Globus pallidus (tissue), 1 donor: Measurements from ENCODE around the gene TTPAL.
"Not testable (repeated sequence)": the region's sequence is repeated elsewhere in the genome, so short reads cannot be mapped to it uniquely, and the experiment has no call there.

Source experiments
- DNase-seq: peaks from one replicate; pipeline ENCODE4 v3.0.0-alpha.2; 2015; ENCODE audit warnings: low spot score

The TTPAL gene

GRCh38 chr20:44468044-44468782 is 7.5 kb upstream of the TTPAL start:
- DNase-seq, result no peak

GRCh38 chr20:44470327-44470726 is 5.3 kb upstream of the TTPAL start:
- DNase-seq, result no peak

GRCh38 chr20:44471481-44471882 is 4.2 kb upstream of the TTPAL start:
- DNase-seq, result no peak

- DNase-seq, result not testable (repeated sequence)
Measured at GRCh38 chr20:44472283-44472682, 3.4 kb upstream of the TTPAL start.

- DNase-seq, result no peak
Measured at GRCh38 chr20:44475372-44475693, 341 bp upstream of the TTPAL start.

GRCh38 chr20:44477151-44477550 is 1.5 kb downstream of the TTPAL start:
- no peak for DNase-seq

- no peak for DNase-seq
Measured at GRCh38 chr20:44478206-44478605, 2.5 kb downstream of the TTPAL start.

GRCh38 chr20:44479643-44480042 is 4.0 kb downstream of the TTPAL start:
- DNase-seq, result no peak

- no peak for DNase-seq
Measured at GRCh38 chr20:44480097-44480496, 4.4 kb downstream of the TTPAL start.

GRCh38 chr20:44481719-44482416 is 6.2 kb downstream of the TTPAL start:
- DNase-seq, result no peak

GRCh38 chr20:44483112-44483511 is 7.4 kb downstream of the TTPAL start:
- no peak for DNase-seq

- no peak for DNase-seq
Measured at GRCh38 chr20:44485078-44485829, 9.6 kb downstream of the TTPAL start.

- no peak for DNase-seq
Measured at GRCh38 chr20:44485830-44486198, 10.1 kb downstream of the TTPAL start.

- DNase-seq, result no peak
Measured at GRCh38 chr20:44488551-44488950, 12.9 kb downstream of the TTPAL start.

GRCh38 chr20:44489223-44489622 is 13.5 kb downstream of the TTPAL start:
- no peak for DNase-seq

GRCh38 chr20:44489931-44490330 is 14.3 kb downstream of the TTPAL start:
- DNase-seq, result no peak

GRCh38 chr20:44491635-44492395 is 16.1 kb downstream of the TTPAL start:
- no peak for DNase-seq

GRCh38 chr20:44494266-44494665 is 18.6 kb downstream of the TTPAL start:
- no peak for DNase-seq

- DNase-seq, result no peak
Measured at GRCh38 chr20:44494681-44495080, 19.0 kb downstream of the TTPAL start.

GRCh38 chr20:44495257-44495656 is 19.6 kb downstream of the TTPAL start:
- no peak for DNase-seq

GRCh38 chr20:44495802-44496481 is 20.3 kb downstream of the TTPAL start:
- DNase-seq, result no peak

- no peak for DNase-seq
Measured at GRCh38 chr20:44496976-44497375, 21.3 kb downstream of the TTPAL start.
